NCI-H2227 (cell line): ENCODE measurements around the gene RTN4R.

Source experiments
- DNase-seq: peaks from one replicate; lab custom pipeline; 2025; ENCODE audit not compliant: unreplicated experiment; lab: John Stamatoyannopoulos, UW

RTN4R gene

GRCh38 chr22:20231514-20232236 is 36.4 kb downstream of the RTN4R start:
- DNase-seq, result no peak

- DNase-seq, result no peak
These were observed 37.2 kb downstream of the RTN4R start for GRCh38 chr22:20230777-20231420.

- no peak for DNase-seq
These were observed 38.0 kb downstream of the RTN4R start for GRCh38 chr22:20229916-20230775.

GRCh38 chr22:20228939-20229272 is 39.2 kb downstream of the RTN4R start:
- no peak for DNase-seq

- no peak for DNase-seq
These were observed 39.8 kb downstream of the RTN4R start for GRCh38 chr22:20228055-20228938.

GRCh38 chr22:20227363-20227762 is 40.8 kb downstream of the RTN4R start:
- DNase-seq, result no peak

- no peak for DNase-seq
These were observed 41.3 kb downstream of the RTN4R start for GRCh38 chr22:20226760-20227350.

- no peak for DNase-seq
These were observed 41.9 kb downstream of the RTN4R start for GRCh38 chr22:20226077-20226716.

- DNase-seq, result no peak
These were observed 42.5 kb downstream of the RTN4R start for GRCh38 chr22:20225693-20225966.

GRCh38 chr22:20224917-20225692 is 43.0 kb downstream of the RTN4R start:
- DNase-seq, result no peak

GRCh38 chr22:20224256-20224626 is 43.9 kb downstream of the RTN4R start:
- no peak for DNase-seq

- no peak for DNase-seq
These were observed 44.5 kb downstream of the RTN4R start for GRCh38 chr22:20223421-20224255.

GRCh38 chr22:20222764-20223420 is 45.2 kb downstream of the RTN4R start:
- DNase-seq, result no peak

GRCh38 chr22:20221421-20222340 is 46.4 kb downstream of the RTN4R start:
- DNase-seq, result no peak

GRCh38 chr22:20220629-20221026 is 47.5 kb downstream of the RTN4R start:
- no peak for DNase-seq

GRCh38 chr22:20219667-20220628 is 48.2 kb downstream of the RTN4R start:
- DNase-seq, result no peak
